ENCODE measurements around the gene LEMD2.

LEMD2 gene

GRCh38 chr6:33746036-33746600 is 42.8 kb downstream of the LEMD2 start:
- ChIA-PET CTCF (interaction anchor here (0.6 to 1.9 kb wide), 6 partner anchors 10 to 255 kb away, joined by 3 to 11 read pairs (median 5); no protein-coding TSS in a partner anchor), POLR2A (interaction anchor here (2.6 kb wide), 1 partner anchor 35 kb away, joined by 10 read pairs; the partner anchor contains the start of gene UQCC2)
- TF ChIP-seq TARDBP (IDR thresholded peaks at IDR 0.05) (no peak), ARNT (IDR thresholded peaks at IDR 0.05) (no peak), FOXK2 (IDR thresholded peaks at IDR 0.05) (no peak), ELF4 (IDR thresholded peaks at IDR 0.05) (no peak), L3MBTL2 (conservative IDR thresholded peaks at IDR 0.05) (no peak), BHLHE40 (IDR thresholded peaks at IDR 0.05; ENCODE audit: borderline replicate concordance) (no peak), SP1 (IDR thresholded peaks at IDR 0.05) (no peak), CTBP1 (IDR thresholded peaks at IDR 0.05; ENCODE audit: borderline replicate concordance) (no peak), LEF1 (IDR thresholded peaks at IDR 0.05; ENCODE audit: borderline replicate concordance) (no peak), FOXA1 (IDR thresholded peaks at IDR 0.05) (no peak), FOXM1 (IDR thresholded peaks at IDR 0.05; ENCODE audit: borderline replicate concordance) (no peak), NFRKB (IDR thresholded peaks at IDR 0.05) (no peak), HDGF (IDR thresholded peaks at IDR 0.05; ENCODE audit: borderline replicate concordance) (no peak), SUZ12 (IDR thresholded peaks at IDR 0.05) (no peak)
- TF ChIP-seq, protein P1, sequence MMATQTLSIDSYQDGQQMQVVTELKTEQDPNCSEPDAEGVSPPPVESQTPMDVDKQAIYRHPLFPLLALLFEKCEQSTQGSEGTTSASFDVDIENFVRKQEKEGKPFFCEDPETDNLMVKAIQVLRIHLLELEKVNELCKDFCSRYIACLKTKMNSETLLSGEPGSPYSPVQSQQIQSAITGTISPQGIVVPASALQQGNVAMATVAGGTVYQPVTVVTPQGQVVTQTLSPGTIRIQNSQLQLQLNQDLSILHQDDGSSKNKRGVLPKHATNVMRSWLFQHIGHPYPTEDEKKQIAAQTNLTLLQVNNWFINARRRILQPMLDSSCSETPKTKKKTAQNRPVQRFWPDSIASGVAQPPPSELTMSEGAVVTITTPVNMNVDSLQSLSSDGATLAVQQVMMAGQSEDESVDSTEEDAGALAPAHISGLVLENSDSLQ (IDR thresholded peaks at IDR 0.05) = no peak
- no peak for DNase-seq (ENCODE audit: extremely low spot score)

DNA sequence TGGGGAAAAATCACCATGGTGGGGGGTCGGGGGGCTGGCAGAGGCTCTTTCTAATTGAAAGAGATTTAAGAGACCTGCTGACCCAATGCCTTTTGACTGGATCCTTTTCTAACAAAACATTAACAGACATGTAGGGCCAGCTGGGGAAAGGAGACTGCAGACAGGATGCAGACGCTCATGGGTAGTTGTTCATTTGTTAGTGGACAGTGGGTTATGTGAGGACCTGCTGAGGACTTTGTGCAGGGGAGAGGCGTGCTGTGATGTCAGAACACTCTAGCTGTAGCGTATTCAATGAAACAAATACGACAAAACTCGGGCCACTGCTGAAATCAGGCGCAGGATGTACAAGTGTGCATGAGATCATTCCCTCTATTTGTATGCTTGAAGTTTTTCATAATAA is 43.4 kb downstream of the LEMD2 start:
- CTCF ChIA-PET = interaction anchor here (0.6 to 1.9 kb wide), 6 partner anchors 9 to 405 kb away, joined by 3 to 11 read pairs (median 5); no protein-coding TSS in a partner anchor
- POLR2A ChIA-PET = interaction anchor here (2.6 kb wide), 1 partner anchor 34 kb away, joined by 10 read pairs; the partner anchor contains the start of gene UQCC2
- DNase-seq (ENCODE audit: extremely low spot score) = no peak
- TF ChIP-seq LEF1 (IDR thresholded peaks at IDR 0.05; ENCODE audit: borderline replicate concordance) (no peak), SP1 (IDR thresholded peaks at IDR 0.05) (no peak), FOXM1 (IDR thresholded peaks at IDR 0.05; ENCODE audit: borderline replicate concordance) (no peak)

DNA sequence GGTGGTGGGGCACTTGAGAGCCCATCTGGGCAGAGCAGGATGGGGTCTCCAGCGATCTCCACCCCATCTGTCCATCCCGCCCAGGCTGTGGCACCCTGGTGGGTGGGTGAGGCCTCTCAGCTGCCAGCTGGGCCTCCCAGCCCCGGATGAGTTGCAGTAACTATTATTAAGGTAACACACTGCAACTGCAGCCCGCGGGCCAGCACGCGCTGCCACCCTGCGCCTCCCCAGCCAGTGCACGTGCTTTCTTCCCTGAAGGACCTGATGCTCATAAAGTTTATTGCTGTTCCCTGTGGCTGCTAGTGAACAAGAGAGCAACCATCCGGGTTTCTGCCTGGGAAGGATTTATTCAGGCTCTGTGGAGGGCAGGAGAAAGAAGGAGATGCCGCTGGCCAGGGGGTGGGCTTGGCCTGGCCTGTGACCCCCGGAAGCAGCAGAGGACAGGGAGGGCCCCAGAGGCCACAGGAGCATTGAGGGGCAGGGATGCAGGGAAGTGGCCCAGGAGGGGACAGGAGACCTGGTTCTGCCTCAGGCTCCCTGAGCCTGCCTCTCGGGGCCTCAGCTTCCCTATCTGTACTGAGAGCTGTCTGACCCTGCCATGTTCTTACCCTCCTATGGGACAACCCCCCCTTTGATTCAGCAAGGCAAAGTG is 43.9 kb downstream of the LEMD2 start:
- TF ChIP-seq L3MBTL2 (conservative IDR thresholded peaks at IDR 0.05) = peak; percentile 79
- TF ChIP-seq BHLHE40 (IDR thresholded peaks at IDR 0.05; ENCODE audit: borderline replicate concordance) = no peak
- no peak for TF ChIP-seq FOXA1 (IDR thresholded peaks at IDR 0.05)
- peak; percentile 53 for DNase-seq (ENCODE audit: extremely low spot score)
- ChIA-PET CTCF (interaction anchor here (0.6 to 2.0 kb wide), 7 partner anchors 14 to 405 kb away, joined by 3 to 11 read pairs (median 6); partner anchors contain the start of gene UQCC2), POLR2A (interaction anchor here (0.8 to 2.6 kb wide), 2 partner anchors 10 to 34 kb away, joined by 3 to 10 read pairs; partner anchors contain the start of gene UQCC2)

DNA sequence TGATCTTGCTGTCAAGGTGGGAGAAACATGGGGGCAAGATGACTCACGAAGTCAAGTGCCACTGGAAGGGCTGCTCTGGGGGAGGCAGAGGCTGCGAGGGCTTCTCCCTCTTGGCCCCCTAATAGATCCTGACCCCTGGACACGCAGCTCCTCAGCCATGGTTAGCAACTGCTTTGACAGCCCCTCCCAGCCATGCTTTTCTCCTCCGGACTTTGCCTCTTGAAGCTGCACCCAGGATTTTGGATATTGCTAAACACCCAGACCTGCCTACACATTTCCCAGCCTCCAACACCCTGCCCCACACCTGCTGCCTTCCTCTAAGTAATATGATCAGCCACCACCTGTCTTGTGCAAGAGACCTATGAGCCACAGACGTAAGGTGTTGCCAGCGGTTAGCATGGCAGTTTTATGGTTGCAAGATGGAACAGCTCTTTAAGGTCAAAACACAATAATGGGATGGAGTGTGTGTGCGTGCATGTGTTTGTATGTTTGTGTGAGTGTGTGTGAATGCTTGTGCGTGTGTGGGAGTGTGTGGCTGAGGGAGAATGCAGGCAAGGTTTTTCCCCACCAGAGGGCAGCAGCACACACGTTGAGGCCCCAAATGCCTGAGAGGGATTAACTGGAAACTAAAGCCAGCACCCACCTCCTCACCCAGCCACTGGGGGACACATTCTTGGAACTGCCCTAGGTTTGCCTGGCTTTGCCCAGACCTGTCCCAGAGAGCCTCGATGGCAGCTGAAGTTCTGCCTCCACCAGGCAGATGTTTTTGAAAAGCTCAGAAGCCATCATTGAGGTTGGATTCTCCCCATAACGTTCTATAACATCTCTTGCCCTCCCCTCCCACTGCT is 44.7 kb downstream of the LEMD2 start:
- CTCF ChIA-PET = interaction anchor here (0.6 to 2.0 kb wide), 11 partner anchors 11 to 548 kb away, joined by 3 to 11 read pairs (median 4); partner anchors contain the start of gene UQCC2
- POLR2A ChIA-PET = interaction anchor here (0.8 kb wide), 1 partner anchor 9 kb away, joined by 3 read pairs; no protein-coding TSS in a partner anchor
- DNase-seq (ENCODE audit: extremely low spot score) = peak; percentile 87
- no peak for TF ChIP-seq FOXK2 (IDR thresholded peaks at IDR 0.05)
- TF ChIP-seq ARNT (IDR thresholded peaks at IDR 0.05) = peak; percentile 41; the same call in 1 of the 2 replicates

DNA sequence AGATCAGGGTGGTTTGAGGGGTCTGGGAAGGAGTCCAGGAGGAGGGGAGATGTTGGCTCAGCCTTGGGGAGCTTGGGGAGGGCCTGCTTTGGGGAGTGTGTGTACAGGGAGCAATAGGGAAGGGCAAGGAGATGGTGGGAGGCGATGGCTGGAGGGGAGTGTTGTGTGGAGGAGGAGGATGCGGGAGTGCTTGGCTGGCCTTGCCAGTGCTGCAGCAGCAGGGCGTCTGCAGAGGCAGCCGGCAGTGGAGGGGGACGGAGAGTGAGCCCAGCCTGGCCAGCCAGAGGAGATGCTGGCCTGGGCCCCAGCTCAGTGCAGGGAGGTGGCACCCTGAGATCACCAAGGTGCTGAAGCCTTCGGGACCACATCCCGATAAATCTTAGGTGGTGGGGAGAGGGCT is 46.1 kb downstream of the LEMD2 start:
- ChIA-PET POLR2A (interaction anchor here (1.2 kb wide), 1 partner anchor 20 kb away, joined by 3 read pairs; no protein-coding TSS in a partner anchor), CTCF (interaction anchor here (0.6 to 1.1 kb wide), 2 partner anchors 19 to 29 kb away, joined by 3 to 4 read pairs; no protein-coding TSS in a partner anchor)
- no peak for DNase-seq (ENCODE audit: extremely low spot score)
- TF ChIP-seq FOXM1 (IDR thresholded peaks at IDR 0.05; ENCODE audit: borderline replicate concordance) (no peak), ZNF384 (IDR thresholded peaks at IDR 0.05) (no peak), CTBP1 (IDR thresholded peaks at IDR 0.05; ENCODE audit: borderline replicate concordance) (no peak), FOXA1 (IDR thresholded peaks at IDR 0.05) (no peak), FOXK2 (IDR thresholded peaks at IDR 0.05) (no peak)
- TF ChIP-seq, protein P1 (IDR thresholded peaks at IDR 0.05) = no peak

- DNase-seq (ENCODE audit: extremely low spot score) = no peak
- TF ChIP-seq, protein P1 (IDR thresholded peaks at IDR 0.05) = no peak
- no peak for TF ChIP-seq NFRKB (IDR thresholded peaks at IDR 0.05)
- TF ChIP-seq L3MBTL2 (conservative IDR thresholded peaks at IDR 0.05) = no peak
- POLR2A ChIA-PET = interaction anchor here (1.2 kb wide), 1 partner anchor 20 kb away, joined by 3 read pairs; no protein-coding TSS in a partner anchor
- CTCF ChIA-PET = interaction anchor here (1.4 kb wide), 1 partner anchor 19 kb away, joined by 5 read pairs; no protein-coding TSS in a partner anchor
Observed at GRCh38 chr6:33742092-33742491, 46.8 kb downstream of the LEMD2 start.

All from HEK293T (cell line).